GM12878 (cell line): ENCODE results near the gene LEKR1. TPM values are rescaled to one million over a fixed set of nuclear protein-coding genes. Genes with fewer than 3 reads are reported as not detected.

Source experiments
- ATAC-seq: fragments of 200-7000 bp; cut with Tn5 transposase; 3 replicates; pipeline ENCODE4 v1.9.1; 2020; ENCODE audit warnings: mild to moderate bottlenecking, moderate library complexity
- BruUV-seq: library from RNA; stranded (reverse); fragments of 400-500 nt; replicated peaks from 2 replicates; lab custom pipeline; 2021; lab: Mats Ljungman, UMichigan
- CTCF ChIA-PET: fragments of 300-600 bp; sonication (Branson Sonifier 250); formaldehyde crosslinking; extraction: SDS; loops from one replicate; lab custom pipeline; 2021; ENCODE audit warnings: inconsistent platforms; lab: Yijun Ruan, JAX
- POLR2A ChIA-PET: fragments of 350-600 bp; formaldehyde crosslinking; extraction: SDS; loops from one replicate; lab custom pipeline; 2021; ENCODE audit warnings: inconsistent platforms; lab: Charles Lee
- RAD21 ChIA-PET: fragments of 300-600 bp; sonication (Branson Sonifier 250); formaldehyde crosslinking; loops from one replicate; lab custom pipeline; 2023; ENCODE audit warnings: antibody characterized with exemption; ENCODE audit not compliant: unreplicated experiment; lab: Charles Lee
- SMC1A ChIA-PET: fragments of 300-600 bp; sonication (Branson Sonifier 250); formaldehyde crosslinking; loops from one replicate; lab custom pipeline; 2023; ENCODE audit not compliant: unreplicated experiment, uncharacterized antibody; lab: Charles Lee
- DNase-seq: peaks from one replicate; pipeline ENCODE4 v3.0.0-alpha.2; 2011; ENCODE audit warnings: low read depth, low spot score
- FAIRE-seq: peaks from 3 replicates; lab custom pipeline; 2011; peaks lifted over from hg19 to GRCh38; lab: Jason Lieb, UNC
- H2AFZ ChIP-seq: 2 replicates; pipeline ENCODE4 v1.6.0; 2011; ENCODE audit warnings: low read depth, low read length, control low read depth; ENCODE audit not compliant: control insufficient read depth
- H3K27ac ChIP-seq: 2 replicates; pipeline ENCODE4 v1.5.1; 2011; ENCODE audit warnings: control low read depth; ENCODE audit not compliant: control insufficient read depth, insufficient read depth
- H3K27me3 ChIP-seq, 2 experiments: replicated peaks in 1 of 2; 2 replicates each; pipeline versions ENCODE4 v1.6.0 to v1.6.1; 2011; ENCODE audit warnings: low read length in 1 of 2; ENCODE audit not compliant: control insufficient read depth in 2 of 2, insufficient read depth in 2 of 2
- H3K36me3 ChIP-seq, 2 experiments: 2 replicates each; pipeline ENCODE4 v1.5.1; 2011; ENCODE audit warnings: low read length in 1 of 2; ENCODE audit not compliant: control insufficient read depth in 2 of 2, insufficient read depth in 2 of 2
- H3K4me1 ChIP-seq: 2 replicates; pipeline ENCODE4 v1.6.1; 2011; ENCODE audit warnings: mild to moderate bottlenecking, low read length, moderate library complexity, mixed read lengths; ENCODE audit not compliant: control insufficient read depth, insufficient read depth
- H3K4me2 ChIP-seq: 2 replicates; pipeline ENCODE4 v1.6.0; 2011; ENCODE audit warnings: control low read depth; ENCODE audit not compliant: control insufficient read depth, insufficient read depth
- H3K4me3 ChIP-seq: fragments of 200-600 bp; sonication (generic); 2 replicates; pipeline ENCODE4 v1.5.1; 2016
- H3K79me2 ChIP-seq: 2 replicates; pipeline ENCODE4 v1.6.0; 2011; ENCODE audit warnings: low read length; ENCODE audit not compliant: control insufficient read depth, insufficient read depth
- H3K9ac ChIP-seq: 2 replicates; pipeline ENCODE4 v1.8.0; 2011; ENCODE audit warnings: low read length, control low read depth, mixed read lengths; ENCODE audit not compliant: control insufficient read depth, insufficient read depth
- H3K9me3 ChIP-seq: replicated peaks from 3 replicates; pipeline ENCODE4 v1.5.1; 2011; ENCODE audit warnings: mild to moderate bottlenecking, low read length; ENCODE audit not compliant: control insufficient read depth, insufficient read depth
- H4K20me1 ChIP-seq: 2 replicates; pipeline ENCODE4 v1.6.0; 2011; ENCODE audit not compliant: control insufficient read depth, insufficient read depth
- ATF7 ChIP-seq: fragments of 450-650 bp; IDR thresholded peaks from 2 replicates; pipeline ENCODE4 v1.6.1; 2016; ENCODE audit warnings: low read depth, mild to moderate bottlenecking
- CBX5 ChIP-seq: sonication (generic); IDR thresholded peaks from 2 replicates; pipeline ENCODE4 v1.6.1; 2016; ENCODE audit warnings: low read depth, moderate library complexity, mild to moderate bottlenecking, inconsistent platforms
- CHD2 ChIP-seq: IDR thresholded peaks from 2 replicates; pipeline ENCODE4 v1.6.1; 2011; ENCODE audit warnings: low read depth, low read length, improper control_type of control experiment, borderline replicate concordance
- EGR1 ChIP-seq, 2 experiments: IDR thresholded peaks; 1 replicate in 1 of 2; 2 replicates in 1 of 2; pipeline ENCODE4 v1.6.1; 2011 to 2012; ENCODE audit warnings: low read depth in 2 of 2, low read length in 2 of 2, borderline replicate concordance in 1 of 2, mild to moderate bottlenecking in 1 of 2, moderate library complexity in 1 of 2
- ESRRA ChIP-seq: IDR thresholded peaks from 2 replicates; pipeline ENCODE4 v1.6.1; 2012; ENCODE audit warnings: mild to moderate bottlenecking, low read length, improper control_type of control experiment
- FOXK2 ChIP-seq: fragments of 450-650 bp; IDR thresholded peaks from 2 replicates; pipeline ENCODE4 v1.6.1; 2017; ENCODE audit warnings: mild to moderate bottlenecking, moderate library complexity
- IRF4 ChIP-seq: IDR thresholded peaks from 2 replicates; pipeline ENCODE4 v1.6.1; 2011; ENCODE audit warnings: low read depth, low read length
- MAX ChIP-seq: IDR thresholded peaks from 2 replicates; pipeline ENCODE4 v1.6.1; 2012; ENCODE audit warnings: low read depth, low read length, improper control_type of control experiment
- MEF2B ChIP-seq: fragments of 450-650 bp; IDR thresholded peaks from 2 replicates; pipeline ENCODE4 v1.6.1; 2018; ENCODE audit warnings: mild to moderate bottlenecking, moderate library complexity; ENCODE audit not compliant: partially characterized antibody, poor library complexity, severe bottlenecking
- MTA2 ChIP-seq: fragments of 450-650 bp; IDR thresholded peaks from 2 replicates; pipeline ENCODE4 v1.6.1; 2016; ENCODE audit warnings: low read depth, mild to moderate bottlenecking, moderate library complexity
- NFYA ChIP-seq: IDR thresholded peaks from 2 replicates; pipeline ENCODE4 v1.6.1; 2011; ENCODE audit warnings: low read depth, mild to moderate bottlenecking, low read length, improper control_type of control experiment, borderline replicate concordance
- POLR2A ChIP-seq: IDR thresholded peaks from 2 replicates; pipeline ENCODE4 v1.6.1; 2011; ENCODE audit warnings: low read depth, mild to moderate bottlenecking, low read length
- RELA ChIP-seq: fragments of 450-650 bp; IDR thresholded peaks from 2 replicates; pipeline ENCODE4 v1.8.0; 2014; ENCODE audit warnings: borderline replicate concordance; ENCODE audit not compliant: partially characterized antibody
- SMAD5 ChIP-seq: IDR thresholded peaks from 2 replicates; pipeline ENCODE4 v1.6.1; 2016; ENCODE audit warnings: antibody characterized with exemption, low read depth
- TAF1 ChIP-seq: IDR thresholded peaks from 2 replicates; pipeline ENCODE4 v1.6.1; 2011; ENCODE audit warnings: mild to moderate bottlenecking, low read depth, low read length, borderline replicate concordance
- TCF12 ChIP-seq: IDR thresholded peaks from 2 replicates; pipeline ENCODE4 v1.6.1; 2011; ENCODE audit warnings: low read depth, mild to moderate bottlenecking, low read length
- YY1 ChIP-seq: IDR thresholded peaks from 2 replicates; pipeline ENCODE4 v1.6.1; 2011; ENCODE audit warnings: low read depth, mild to moderate bottlenecking, low read length
- WGBS: methylation state at CpG from one replicate; pipeline ENCODE4 v1.1.6; 2016; ENCODE audit warnings: low lambda C conversion rate; ENCODE audit not compliant: insufficient replicate concordance, insufficient coverage; ENCODE audit errors: missing lambda C conversion rate; 5-methylcytosine and 5-hydroxymethylcytosine counted together
- in situ Hi-C: fragments of 300-500 bp; cut with MboI; formaldehyde crosslinking; loops from 9 replicates; pipeline ENCODE4 v1.14.3; 2018; ENCODE audit warnings: mixed read lengths
- intact Hi-C: fragments of 100-400 bp; cut with micrococcal nuclease; formaldehyde crosslinking; loops from one replicate; pipeline ENCODE4 v1.14.2; 2022; ENCODE audit not compliant: unreplicated experiment
- polyA plus RNA-seq, 11 experiments: library from polyadenylated mRNA; depleted of rRNA in 4 of 11; unstranded in 6 of 11; stranded (reverse) in 5 of 11; fragments of >200 nt; fragmentation: Nextera tagmentation in 4 of 11; fragmentation: Illumina TruSeq in 1 of 11; extraction: Ambion mirVana in 4 of 11; extraction: Trizol in 1 of 11; gene quantifications; 1 replicate in 1 of 11; 2 replicates in 10 of 11; pipeline versions ENCODE4 v1.2.1 to v1.2.3, GENCODE V29; 2011 to 2016; ENCODE audit warnings: inconsistent platforms in 2 of 11, missing spikeins in 2 of 11, low read depth in 1 of 11
- total RNA-seq, 4 experiments: library from RNA; depleted of rRNA in 3 of 4; stranded (reverse); fragments of >200 nt in 3 of 4; fragmentation: Illumina TruSeq in 1 of 4; extraction: Trizol in 1 of 4; gene quantifications; 2 replicates each; pipeline versions ENCODE4 v1.2.1 to v1.2.3, GENCODE V29; 2013 to 2021

LEKR1 gene
- total and polyA plus RNA-seq, 10 of the 15 experiments (the other 5 are each of a cell fraction or from before 2014, with no cell fraction given): 0.48 to 3.2 (median 1.3) TPM

GRCh38 chr3:156908398-156908797 lies 82.2 kb downstream of the LEKR1 start:
- no peak for FAIRE-seq
- Histone ChIP-seq H3K4me3 (no peak overlapping the region), H3K4me1 (no peaks in the 10 kb centered on the region), H4K20me1 (no peaks in the 10 kb centered on the region), H2AFZ (no peak overlapping the region), H3K27ac (no peak overlapping the region), H3K79me2 (no peaks in the 10 kb centered on the region), H3K36me3 (no peaks in the 10 kb centered on the region), H3K9me3 (no peaks in the 10 kb centered on the region), H3K4me2 (no peak overlapping the region), H3K9ac (no peak overlapping the region), H3K27me3 (no peaks in the 10 kb centered on the region)
- ChIA-PET CTCF (interaction anchor here (1.1 kb wide), 1 partner anchor 10 kb away, joined by 3 read pairs; no protein-coding TSS in a partner anchor), POLR2A (no interaction called here), RAD21 (no interaction called here), SMC1A (interaction anchor here (1.3 to 1.4 kb wide), 2 partner anchors 107 to 185 kb away, joined by 3 read pairs; no protein-coding TSS in a partner anchor)
- no TSS peak for BruUV-seq
- no peak for TF ChIP-seq MTA2
- no peak for TF ChIP-seq NFYA
- no peak for TF ChIP-seq ATF7
- no peak for TF ChIP-seq CBX5
- no peak for TF ChIP-seq MEF2B
- TF ChIP-seq EGR1 (IDR thresholded peaks at IDR 0.05; ENCODE audit: borderline replicate concordance in 1 of 2, low read depth in 2 of 2, low read length in 2 of 2): no peak
- TF ChIP-seq YY1: no peak
- no peak for TF ChIP-seq SMAD5
- TF ChIP-seq ESRRA: no peak
- TF ChIP-seq RELA: no peak
- no peak for TF ChIP-seq TAF1
- TF ChIP-seq TCF12: no peak
- no peak for TF ChIP-seq POLR2A
- TF ChIP-seq FOXK2: no peak
- TF ChIP-seq CHD2: no peak
- no peak for TF ChIP-seq IRF4
- TF ChIP-seq MAX: no peak
- in situ Hi-C loops: no loop called here
- no peak for DNase-seq
- WGBS: 100% methylated on average over 1 of the region's 1 CpG
- intact Hi-C loops: no loop called here
- ATAC-seq: no peak
